Endothelial cell of umbilical vein (primary cell): ENCODE measurements around the gene RRP8.

ENCODE experiments used
- CTCF ChIP-seq, 2 donors: IDR thresholded peaks; 1 replicate in 1 of 2; 2 replicates in 1 of 2; pipeline ENCODE4 v1.5.1; 2011; ENCODE audit warnings: low read length in 2 of 2, mild to moderate bottlenecking in 2 of 2, moderate library complexity in 2 of 2, control low read depth in 1 of 2, inconsistent platforms in 1 of 2, low read depth in 1 of 2; ENCODE audit not compliant: insufficient read depth in 1 of 2; ENCODE audit errors: extremely low read depth in 1 of 2
- EZH2 ChIP-seq: IDR thresholded peaks from 2 replicates; pipeline ENCODE4 v1.6.1; 2012; ENCODE audit warnings: borderline replicate concordance, low read depth, mild to moderate bottlenecking, moderate library complexity, low read length, inconsistent platforms; ENCODE audit not compliant: severe bottlenecking
- GATA2 ChIP-seq: IDR thresholded peaks from 2 replicates; pipeline ENCODE4 v1.7.0; 2011; ENCODE audit warnings: low read depth, mild to moderate bottlenecking, moderate library complexity, mixed read lengths, low read length; ENCODE audit not compliant: insufficient read length, insufficient read depth
- MYC ChIP-seq: IDR thresholded peaks from one replicate; pipeline ENCODE4 v1.6.1; 2011; ENCODE audit warnings: mild to moderate bottlenecking, low read depth, low read length
- POLR2A ChIP-seq: IDR thresholded peaks from 2 replicates; pipeline ENCODE4 v1.6.1; 2012; ENCODE audit warnings: low read depth, mild to moderate bottlenecking, control low read depth, low read length
- POLR2AphosphoS5 ChIP-seq: IDR thresholded peaks from 2 replicates; pipeline ENCODE4 v1.6.1; 2012; ENCODE audit warnings: low read depth, mild to moderate bottlenecking, control low read depth, low read length, moderate library complexity; ENCODE audit not compliant: insufficient read depth

- no peak for TF ChIP-seq CTCF (IDR thresholded peaks at IDR 0.05; ENCODE audit: extremely low read depth in 1 of 2, insufficient read depth in 1 of 2, low read depth in 1 of 2, low read length in 2 of 2)
- TF ChIP-seq MYC: no peak
- no peak for TF ChIP-seq EZH2
- no peak for TF ChIP-seq GATA2
- no peak for TF ChIP-seq POLR2AphosphoS5
- no peak for TF ChIP-seq POLR2A
Measured at GRCh38 chr11:6565325-6565724, 38.1 kb downstream of the RRP8 start.
